Mesenteric fat pad (tissue), 1 donor: ENCODE data around the gene EMILIN2. TPM values are rescaled to one million over a fixed set of nuclear protein-coding genes. Genes with fewer than 3 reads are reported as not detected.
"Not testable (repeated sequence)": the region's sequence is repeated elsewhere in the genome, so short reads cannot be mapped to it uniquely, and the experiment has no call there.

ENCODE experiments used
- DNase-seq: peaks from one replicate; pipeline ENCODE4 v3.0.0-alpha.2; 2020; ENCODE audit warnings: low spot score
- total RNA-seq: library from RNA; stranded (reverse); fragmentation: NEBNext Ultra II Directional; extraction: Animal tissue kit (Norgen Biotek cat#: 25700); gene quantifications from one replicate; pipeline ENCODE4 v1.2.1, GENCODE V29; 2021
- donor health status: DM: yes; HTN: yes; CAD: no.

Gene EMILIN2
- total RNA-seq, 1 donor from 2014 or later, result 37.2 TPM

- no peak for DNase-seq
Measured at GRCh38 chr18:2843146-2843545, 3.7 kb upstream of the EMILIN2 start.

DNA sequence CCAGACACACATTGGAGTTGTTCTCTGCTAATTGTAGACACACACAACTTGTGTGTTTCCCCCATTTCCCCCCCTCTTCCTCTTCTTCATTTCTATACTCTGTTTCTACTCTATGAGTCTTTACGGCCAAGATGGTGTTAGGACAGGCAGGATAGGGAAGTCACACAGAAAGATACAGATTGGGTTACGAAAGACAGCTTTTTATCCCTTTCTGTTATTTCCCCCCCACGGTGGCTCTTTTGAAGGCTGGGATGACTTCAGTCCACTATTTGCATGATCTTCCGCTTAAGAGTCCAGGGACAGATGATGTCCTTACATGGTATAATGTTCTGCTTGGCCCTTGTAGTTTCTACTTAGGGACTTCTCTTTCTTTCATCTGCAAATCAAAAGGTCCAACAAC is 1.6 kb upstream of the EMILIN2 start:
- DNase-seq, result no peak

DNA sequence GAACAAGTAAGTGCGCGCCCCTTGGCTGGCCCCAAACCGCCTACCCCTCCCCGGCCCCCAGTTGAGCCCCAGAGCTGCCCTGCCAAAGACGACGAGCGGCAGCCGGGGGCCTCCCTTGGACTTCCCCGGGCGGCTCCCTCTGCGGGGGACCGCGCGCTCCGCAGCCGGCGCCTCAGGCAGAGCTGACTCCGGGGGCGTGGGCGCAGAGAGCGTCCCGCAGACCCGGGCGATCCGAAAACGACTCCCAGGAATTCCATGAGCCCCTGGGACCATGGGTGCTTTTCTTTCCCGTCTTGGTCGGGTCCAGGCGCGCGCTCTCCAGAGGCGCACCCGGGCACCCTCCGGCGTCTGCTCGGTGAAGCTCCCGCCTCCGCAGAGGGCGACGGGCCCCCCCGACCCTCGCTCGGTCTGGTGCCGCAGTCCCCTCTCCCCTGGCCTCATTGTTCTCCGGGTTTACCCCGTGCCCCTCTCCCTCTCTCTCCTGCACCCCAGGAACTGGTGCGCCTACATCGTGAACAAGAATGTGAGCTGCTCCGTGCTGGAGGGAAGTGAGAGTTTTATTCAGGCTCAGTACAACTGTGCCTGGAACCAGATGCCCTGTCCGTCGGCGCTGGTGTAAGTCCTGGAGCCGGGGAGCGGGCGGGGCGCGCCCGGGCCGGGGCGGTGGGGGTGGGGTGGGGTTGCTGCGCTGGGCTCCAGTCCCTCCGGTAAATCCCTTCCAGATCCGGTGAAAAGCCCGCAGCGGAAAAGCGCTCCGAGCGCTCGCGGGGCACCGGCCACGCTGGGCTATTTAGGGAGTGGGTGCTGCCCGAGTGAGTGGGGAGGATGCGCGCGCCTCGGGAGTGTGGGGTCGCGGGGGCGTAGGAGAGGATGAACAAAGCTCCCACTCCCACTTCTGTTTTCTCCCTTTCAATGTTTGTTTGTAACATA is 776 bp downstream of the EMILIN2 start:
- DNase-seq, result no peak

- DNase-seq, result no peak
Measured at GRCh38 chr18:2848247-2849246, 1.7 kb downstream of the EMILIN2 start.

- no peak for DNase-seq
Measured at GRCh38 chr18:2850816-2851215, 4.0 kb downstream of the EMILIN2 start.

- no peak for DNase-seq
Measured at GRCh38 chr18:2851771-2852170, 5.0 kb downstream of the EMILIN2 start.

- not testable (repeated sequence) for DNase-seq
Measured at GRCh38 chr18:2852460-2852859, 5.7 kb downstream of the EMILIN2 start.

DNA sequence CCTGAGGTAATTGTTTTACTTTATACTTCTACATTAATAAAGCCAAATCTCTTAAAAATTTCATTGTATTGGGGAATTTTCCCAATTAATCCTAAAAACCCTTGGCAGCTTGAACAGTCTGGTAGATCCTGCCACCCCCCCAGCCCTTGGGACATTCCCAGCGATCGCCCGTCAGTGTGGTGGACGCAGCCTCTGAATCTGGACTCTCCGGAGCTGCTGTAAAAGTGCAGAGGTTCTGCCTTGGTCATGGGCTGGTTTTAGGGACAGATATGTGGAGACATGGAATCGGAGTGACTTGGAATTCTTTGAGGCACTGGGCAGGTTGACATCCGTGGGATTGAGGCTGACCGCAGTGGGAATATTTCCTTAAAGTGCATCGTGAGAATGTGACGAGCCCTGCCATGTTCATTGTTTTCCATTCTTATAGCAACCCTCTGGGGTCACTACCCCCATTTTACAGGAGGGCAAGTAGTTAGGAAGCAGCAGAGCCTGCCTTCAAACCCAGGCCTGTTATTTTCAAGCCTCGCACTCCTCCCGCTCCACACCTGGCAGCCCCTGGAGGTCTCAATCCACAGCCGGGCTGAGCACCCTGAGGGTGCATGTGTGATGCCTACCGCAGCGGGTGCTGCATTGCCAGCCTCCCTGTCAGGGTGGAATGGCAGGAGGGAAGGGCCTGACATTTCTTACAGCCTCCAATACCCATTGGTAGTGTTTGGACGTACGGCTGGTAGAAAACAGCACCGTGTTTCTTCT is 6.5 kb downstream of the EMILIN2 start:
- DNase-seq, result no peak

GRCh38 chr18:2853926-2854664 is 7.3 kb downstream of the EMILIN2 start:
- DNase-seq, result no peak

DNA sequence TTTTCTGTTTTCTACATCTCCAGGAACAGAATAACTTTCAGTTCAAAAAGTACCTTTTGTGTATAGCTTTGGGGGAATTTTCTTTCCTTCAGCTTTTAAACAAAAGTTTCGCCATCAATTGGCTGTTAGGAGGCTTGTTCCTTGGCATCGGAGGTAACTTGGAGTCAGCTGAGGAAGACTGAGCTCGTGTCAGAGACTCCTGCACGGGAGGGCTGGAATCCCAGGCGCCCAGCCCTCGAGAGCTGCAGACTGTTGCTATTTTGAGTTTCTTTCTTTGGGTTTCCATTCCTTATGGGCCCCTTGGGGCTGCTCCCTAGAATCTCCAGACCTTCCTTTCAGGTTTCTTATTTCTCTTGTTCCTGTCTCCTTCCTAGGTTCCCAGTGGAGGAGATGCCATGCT is 8.1 kb downstream of the EMILIN2 start:
- DNase-seq, result no peak

- DNase-seq, result no peak
Measured at GRCh38 chr18:2855560-2856350, 8.9 kb downstream of the EMILIN2 start.

GRCh38 chr18:2856547-2857170 is 9.9 kb downstream of the EMILIN2 start:
- DNase-seq, result no peak

GRCh38 chr18:2857491-2858131 is 10.8 kb downstream of the EMILIN2 start:
- DNase-seq, result no peak

- not testable (repeated sequence) for DNase-seq
Measured at GRCh38 chr18:2860397-2860796, 13.6 kb downstream of the EMILIN2 start.

DNA sequence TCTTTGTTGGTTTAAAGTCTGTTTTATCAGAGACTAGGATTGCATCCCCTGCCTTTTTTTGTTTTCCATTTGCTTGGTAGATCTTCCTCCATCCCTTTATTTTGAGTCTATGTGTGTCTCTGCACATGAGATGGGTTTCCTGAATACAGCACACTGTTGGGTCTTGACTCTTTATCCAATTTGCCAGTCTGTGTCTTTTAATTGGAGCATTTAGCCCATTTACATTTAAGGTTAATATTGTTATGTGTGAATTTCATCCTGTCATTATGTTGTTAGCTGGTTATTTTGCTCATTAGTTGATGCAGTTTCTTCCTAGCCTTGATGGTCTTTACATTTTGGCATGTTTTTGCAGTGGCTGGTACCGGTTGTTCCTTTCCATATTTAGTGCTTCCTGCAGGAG is 17.2 kb downstream of the EMILIN2 start:
- not testable (repeated sequence) for DNase-seq

GRCh38 chr18:2866465-2866864 is 19.7 kb downstream of the EMILIN2 start:
- DNase-seq, result not testable (repeated sequence)

DNA sequence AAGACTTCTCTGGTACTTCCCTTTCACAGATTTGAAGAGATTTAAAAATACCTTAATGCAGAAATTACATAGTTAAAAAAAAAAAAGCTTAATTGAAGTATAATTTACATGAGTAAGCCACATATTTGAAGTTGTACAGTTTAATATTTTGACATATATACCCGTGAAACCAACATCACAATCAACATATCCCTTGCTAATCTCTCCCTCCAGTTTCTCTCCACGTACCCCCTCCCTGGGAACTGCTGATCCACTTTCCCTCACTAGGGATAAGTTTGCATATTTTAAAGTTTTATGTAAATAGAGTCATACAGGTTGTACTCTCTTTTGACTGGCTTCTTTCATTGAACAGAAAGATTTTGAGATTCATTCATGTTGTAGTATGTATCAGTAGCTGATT is 22.4 kb downstream of the EMILIN2 start:
- no peak for DNase-seq

DNA sequence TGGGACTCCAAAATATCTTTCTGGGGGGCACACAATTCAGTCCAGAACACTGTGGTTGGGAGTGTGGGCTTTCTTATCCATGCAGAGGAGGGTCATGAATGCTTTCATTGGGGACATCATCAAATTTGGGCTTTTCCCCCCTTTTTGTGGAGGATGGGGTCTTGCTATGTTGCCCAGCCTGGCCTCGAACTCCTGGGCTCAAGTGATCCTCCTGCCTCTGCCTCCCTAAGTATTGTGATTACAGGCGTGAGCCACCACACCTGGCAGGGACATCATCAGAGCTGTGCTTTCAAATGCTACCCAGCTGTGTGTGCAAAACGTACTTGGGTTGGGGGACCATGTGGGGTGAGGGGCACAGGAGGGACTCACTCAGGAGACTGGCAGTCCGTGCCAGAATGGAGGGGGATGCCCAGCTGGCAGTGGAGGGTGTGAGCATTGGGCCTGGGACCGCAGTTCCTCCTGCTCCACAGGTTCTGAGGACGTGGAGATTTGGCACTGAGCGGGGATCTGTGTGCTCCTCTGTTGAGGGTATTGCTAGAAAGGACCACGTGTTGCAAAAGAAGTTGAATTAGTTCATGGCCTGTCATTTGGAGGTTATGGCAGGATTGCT is 24.4 kb downstream of the EMILIN2 start:
- DNase-seq, result no peak
